OCI-M2 (cell line): ENCODE results near the gene C19orf25.
"Not testable (repeated sequence)": the region's sequence is repeated elsewhere in the genome, so short reads cannot be mapped to it uniquely, and the experiment has no call there.

Experiments
- DNase-seq: peaks from one replicate; lab custom pipeline; 2025; ENCODE audit not compliant: unreplicated experiment; lab: John Stamatoyannopoulos, UW

Gene C19orf25

DNA sequence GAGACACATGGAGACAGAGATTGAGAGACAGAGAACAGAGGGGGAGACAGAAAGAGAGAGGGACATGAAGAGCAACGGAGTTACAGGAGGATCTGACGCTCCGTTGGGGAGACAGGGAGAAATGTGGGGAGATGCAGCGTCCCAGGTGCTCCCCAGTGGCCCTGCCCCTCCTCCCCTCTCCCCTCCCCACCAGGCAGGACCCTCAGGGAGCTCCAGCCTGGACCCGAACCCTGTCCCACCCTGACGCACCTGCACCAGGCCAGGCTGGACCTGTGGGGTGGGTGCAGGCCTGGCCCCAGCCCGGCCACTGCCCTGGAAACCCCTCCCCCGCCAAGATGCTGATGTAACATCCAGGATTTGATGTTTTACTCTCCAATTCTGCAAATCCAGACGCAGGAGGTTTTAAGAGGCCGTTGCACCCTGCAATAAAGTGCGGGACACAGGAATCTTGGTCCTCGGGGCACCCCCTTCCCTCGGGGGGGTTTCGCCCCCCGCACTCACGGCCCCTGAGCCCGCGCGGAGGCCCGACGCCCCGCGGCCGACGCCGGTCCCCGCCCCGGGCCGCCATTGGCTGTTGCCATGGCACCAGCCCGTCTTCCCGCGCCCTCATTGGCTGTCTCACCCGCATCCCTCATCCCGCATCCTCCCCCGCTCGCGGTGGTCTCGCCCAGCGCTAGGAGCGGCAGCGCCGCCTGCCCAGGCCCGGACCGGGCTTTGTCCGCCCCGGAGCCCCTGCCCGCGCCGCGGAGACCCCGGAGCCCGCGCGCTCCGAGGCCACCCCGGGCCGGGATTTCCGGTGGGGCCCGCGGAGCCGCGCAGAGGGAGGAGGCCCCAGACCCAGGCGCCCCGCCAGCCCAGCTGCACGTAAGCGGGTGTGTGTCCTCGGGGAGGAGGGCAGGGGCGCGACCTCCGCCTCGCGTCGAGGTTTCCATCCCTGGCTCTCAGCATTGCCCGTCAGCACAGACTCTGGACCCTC, 29.3 kb downstream of the C19orf25 start, which contains the start of gene APC2:
APC2 (plus strand) TSS at position 655 of the 976 bp plus-strand sequence. CDS start 2,881 bp downstream, outside the sequence.
- no peak for DNase-seq

DNA sequence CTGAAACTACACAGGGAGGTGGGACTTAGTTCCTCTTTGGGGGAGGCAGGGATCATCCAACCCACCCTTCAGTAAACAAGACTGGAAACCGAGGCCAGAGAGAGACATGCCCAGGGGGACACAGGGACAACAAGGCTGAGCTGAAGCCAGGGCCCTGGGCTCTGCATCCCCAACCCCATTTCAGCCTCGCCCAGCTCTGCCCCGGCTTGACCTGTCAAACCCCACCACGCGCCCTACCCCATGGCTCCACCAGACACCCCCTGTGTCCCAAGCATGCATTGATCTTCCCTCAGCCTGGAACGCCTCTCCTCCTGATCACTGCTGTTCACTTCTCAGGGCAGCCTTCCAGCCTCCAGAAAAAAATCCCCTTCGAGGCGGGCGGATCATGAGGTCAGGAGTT, 31.1 kb downstream of the C19orf25 start:
- no peak for DNase-seq

DNA sequence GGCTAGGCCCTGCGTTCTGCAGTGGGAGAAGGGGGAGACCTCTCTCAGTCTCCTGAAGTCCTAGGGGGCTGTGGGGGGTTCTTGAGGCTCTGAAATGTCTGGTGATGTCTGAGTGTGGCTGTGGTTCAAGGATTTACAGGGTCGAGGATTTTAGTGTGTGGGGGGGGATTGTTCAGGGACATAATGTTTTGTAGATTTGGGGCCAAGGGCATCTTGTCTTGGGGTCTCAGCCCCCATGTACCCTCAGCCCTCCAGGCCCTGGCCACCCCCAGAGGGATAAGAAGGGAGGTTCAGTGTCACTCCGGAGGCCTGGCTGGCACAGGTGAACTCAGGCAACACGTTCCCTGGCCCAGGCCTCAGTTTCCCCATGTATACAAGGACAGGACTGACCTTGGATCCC, 31.5 kb downstream of the C19orf25 start:
- DNase-seq: no peak

DNA sequence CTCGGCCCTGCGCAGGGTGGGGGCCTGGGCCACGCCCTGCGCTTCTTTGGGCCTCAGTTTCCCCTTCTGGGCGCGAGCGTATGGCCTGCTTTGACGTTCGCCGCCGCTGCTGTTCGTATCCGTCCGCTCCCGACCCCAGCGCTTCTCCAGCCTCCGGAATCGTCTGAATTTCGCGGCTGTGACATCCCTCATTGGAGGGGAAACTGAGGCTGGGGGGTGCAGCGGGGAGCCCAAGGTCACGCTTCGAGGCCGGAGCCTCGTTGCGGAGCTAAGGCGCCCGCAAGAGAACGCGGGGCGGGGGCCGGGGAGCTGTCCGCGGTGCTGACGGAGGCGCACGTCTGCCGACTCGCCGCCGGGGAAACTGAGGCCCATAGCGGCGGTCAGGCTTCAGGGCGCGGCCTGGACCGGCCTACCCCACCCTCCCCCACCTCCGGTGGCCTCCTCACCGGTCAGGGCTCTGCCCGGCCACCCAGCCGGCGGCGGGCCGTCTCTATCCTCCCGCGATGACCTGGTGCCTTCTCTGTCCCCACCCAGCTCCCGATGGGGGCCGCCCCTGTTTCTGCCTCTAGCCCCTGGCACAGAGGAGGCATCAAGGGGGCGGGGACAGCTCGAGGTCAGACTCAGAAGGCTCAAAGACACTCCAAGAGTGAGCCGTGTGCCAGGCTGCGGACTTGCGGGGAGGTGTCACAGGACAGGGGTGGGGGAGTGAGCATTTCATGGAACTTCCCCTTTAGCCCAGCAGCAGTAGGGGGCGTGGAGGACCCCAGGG, 32.1 kb downstream of the C19orf25 start:
- DNase-seq: no peak

DNA sequence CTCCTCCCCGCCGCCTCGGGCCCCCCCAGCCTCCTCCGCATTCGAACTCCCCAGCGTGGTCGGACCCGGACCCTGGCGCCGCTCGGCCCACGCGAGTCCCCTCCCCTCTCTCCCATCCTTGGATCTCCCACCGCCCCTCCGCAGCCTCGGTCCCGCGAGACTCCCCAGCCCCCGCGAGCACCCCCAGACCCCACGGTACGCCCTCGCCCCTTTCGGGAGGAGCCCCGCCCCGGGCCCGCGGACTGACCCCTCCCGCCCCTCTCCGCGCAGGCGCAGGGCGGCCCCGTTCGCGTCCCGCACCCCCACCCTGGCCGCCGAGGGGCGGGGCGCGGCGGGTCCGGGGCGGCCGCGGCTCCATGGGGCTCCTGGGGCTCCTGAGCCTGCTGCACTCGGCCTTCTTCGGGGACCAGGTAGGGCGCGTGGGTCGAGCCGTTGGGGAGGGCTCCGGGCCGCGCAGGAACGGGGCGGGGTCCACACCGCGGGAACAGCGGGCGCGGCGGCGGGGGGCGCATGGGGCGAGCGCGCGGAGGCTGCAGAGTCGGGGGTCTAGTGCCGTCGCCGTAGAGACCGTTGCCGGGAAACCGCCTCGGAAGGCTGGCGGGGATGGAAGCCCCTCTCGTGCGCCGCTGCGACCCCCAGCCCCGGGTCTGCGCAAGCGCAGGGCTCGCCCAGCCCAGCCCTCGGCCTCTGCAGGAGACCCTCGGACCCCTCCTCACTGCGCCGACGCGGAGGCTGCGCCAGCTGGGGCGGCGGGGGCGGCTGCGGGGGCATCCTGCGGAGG, 32.9 kb downstream of the C19orf25 start:
- DNase-seq: no peak

DNA sequence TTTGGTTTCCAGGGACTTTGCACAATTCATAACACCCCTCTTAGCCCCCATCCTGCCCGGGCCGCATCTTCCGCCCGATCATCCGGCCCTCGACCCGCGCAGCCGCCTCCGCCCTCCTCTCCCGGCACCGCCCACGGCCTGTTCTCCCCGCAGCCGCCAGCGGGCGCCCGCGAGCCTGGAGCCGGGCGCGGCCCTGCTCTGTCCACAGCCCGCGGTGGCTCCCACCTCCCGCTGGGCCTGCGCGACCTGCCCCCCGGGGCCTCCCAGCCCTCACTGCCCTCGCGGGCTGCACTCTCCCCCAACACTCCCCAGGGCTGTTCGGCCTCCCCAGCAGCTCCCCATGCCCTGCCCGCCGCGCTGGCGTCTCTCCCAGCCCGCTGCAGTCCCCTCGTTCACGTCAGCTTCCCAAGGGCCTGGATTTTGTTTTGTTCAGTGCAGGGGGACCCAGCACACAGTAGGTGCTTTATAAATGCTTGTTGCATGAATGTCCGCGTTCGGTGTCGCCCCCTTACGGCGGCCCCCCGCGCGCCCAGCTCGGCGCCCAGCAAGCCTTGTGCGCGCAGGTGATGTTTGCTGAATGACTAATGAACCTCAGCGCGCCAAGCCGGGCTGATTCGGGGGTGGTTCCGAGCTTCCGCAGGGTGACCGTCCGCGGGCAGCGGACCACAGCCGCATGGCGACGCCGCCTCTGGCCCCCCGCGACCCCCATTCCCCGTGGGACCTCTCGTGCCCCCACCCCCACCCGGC, 33.7 kb downstream of the C19orf25 start:
- DNase-seq: no peak

DNA sequence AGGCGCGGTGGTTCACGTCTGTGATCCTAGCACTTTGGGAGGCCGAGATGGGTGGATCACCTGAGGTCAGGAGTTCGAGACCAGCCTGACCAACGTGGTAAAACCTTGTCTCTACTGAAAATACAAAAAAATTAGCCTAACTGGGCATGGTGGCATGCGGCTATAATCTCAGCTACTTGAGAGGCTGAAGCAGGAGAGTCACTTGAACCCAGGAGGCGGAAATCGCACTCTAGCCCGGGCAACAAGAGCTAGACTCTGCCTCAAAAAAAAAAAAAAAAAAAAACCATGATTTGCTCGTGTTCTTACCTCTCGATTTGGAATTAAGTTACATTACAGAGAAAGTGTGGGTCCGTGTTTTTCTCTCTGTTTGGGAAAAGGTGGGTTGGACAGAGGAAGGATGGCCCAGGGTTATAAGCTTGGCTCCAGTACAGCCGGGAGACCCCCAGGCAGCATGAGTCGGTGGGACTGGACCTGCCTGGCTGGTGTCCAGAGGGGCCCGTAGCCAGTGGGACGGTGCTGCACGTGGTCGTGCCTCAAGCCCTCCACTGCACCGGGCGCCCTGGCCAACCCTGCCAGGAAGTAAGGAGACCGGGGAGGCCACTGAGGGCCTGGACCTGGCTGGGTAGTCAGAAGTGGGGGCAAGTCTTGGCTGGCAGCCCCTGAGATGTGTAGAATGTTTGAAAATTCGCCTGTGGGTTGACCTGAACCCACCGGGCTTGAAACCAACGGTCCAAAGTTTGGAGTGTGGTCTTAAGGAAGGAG, 37.2 kb downstream of the C19orf25 start:
- no peak for DNase-seq

DNA sequence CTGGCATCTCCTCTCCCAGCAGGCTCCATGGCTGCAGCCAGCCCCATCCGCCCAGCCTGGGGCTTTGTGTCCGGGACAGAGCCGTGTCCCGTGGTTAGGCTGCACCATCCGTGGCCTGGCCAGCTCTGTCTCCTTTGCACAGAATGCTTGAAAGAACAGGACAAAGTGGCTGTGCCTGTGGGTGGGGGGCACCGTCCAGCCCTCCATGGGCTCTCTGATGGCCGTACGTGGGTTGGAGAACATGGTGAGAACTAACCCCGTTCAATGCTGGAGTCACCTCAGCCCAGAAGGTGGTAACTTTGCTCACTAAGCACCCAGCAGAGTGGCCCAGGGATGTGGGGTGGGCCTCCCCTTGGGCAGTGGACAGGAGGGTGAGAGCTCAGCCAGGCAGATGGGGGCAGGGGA, 38.0 kb downstream of the C19orf25 start:
- DNase-seq: no peak

DNA sequence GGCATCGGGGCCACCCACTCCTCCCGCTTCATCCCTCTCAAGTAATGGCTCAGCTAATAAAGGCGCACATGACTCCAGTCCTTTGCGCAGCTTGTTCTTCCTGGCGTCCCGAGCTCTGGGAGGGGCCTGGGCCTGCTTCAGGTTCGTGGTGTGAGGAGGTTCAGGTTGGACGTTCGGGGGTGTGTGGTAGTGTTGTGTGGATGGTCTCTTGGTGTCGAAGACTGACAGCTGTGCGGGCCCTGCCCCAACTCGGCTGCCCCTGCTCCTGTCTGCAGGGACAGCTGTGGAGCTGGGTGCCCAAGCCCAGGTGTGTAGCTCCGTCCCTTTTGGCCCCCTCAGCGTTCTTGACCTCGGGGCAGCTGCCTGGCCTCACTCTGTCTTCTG, 38.6 kb downstream of the C19orf25 start:
- no peak for DNase-seq

DNA sequence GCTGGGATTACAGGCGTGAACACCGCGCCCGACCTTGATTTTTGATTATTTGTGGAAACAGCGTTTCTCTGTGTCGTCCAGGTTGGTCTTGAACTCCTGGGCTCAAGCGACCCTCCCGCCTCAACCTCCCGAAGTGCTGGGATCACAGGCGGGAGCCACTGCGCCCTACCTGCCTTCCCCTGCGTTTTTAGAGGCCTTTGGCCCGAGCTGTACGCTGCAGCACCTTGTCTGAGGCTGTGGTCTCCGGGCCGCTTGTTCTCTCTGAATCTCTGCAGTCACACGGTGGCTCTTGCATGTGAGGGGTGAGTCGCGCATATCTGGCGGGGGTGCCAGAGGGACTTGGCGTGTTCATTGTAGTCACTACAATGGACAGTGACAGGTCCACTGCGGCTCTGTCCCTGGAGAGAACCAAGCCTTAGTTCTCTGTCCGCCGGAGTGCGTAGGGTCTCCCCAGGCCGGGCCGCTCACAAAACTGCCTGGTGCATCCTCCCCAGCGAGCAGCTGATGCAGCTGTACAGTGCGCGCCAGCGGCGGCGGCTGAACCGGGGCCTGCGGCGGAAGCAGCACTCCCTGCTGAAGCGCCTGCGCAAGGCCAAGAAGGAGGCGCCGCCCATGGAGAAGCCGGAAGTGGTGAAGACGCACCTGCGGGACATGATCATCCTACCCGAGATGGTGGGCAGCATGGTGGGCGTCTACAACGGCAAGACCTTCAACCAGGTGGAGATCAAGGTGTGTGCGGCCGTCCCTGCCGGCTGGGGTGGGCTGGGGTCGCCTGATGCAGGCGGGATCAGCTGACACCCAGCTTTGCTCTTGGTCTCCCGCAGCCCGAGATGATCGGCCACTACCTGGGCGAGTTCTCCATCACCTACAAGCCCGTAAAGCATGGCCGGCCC, 39.2 kb downstream of the C19orf25 start:
- not testable (repeated sequence) for DNase-seq

DNA sequence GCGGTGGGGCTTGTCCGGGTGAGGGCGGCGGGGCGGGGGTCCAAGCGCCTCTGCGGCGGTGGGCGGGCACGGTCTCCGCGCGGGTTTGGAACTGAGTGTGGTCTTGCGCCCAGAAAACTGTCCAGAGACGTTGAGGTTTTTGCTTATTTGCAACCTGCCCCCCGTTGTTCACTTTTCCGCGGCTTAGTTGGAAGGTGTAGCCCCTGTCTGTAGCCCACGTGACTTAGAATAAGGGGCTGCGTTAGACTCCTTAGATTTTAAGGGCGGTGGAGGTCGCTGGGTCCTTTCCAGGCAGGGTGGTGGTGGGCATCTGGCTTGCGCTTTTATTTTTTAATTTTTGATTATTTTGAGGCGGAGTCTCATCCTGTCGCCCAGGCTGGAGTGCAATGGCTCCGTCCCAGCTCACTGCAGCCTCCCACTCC, 40.1 kb downstream of the C19orf25 start:
- DNase-seq: no peak

DNA sequence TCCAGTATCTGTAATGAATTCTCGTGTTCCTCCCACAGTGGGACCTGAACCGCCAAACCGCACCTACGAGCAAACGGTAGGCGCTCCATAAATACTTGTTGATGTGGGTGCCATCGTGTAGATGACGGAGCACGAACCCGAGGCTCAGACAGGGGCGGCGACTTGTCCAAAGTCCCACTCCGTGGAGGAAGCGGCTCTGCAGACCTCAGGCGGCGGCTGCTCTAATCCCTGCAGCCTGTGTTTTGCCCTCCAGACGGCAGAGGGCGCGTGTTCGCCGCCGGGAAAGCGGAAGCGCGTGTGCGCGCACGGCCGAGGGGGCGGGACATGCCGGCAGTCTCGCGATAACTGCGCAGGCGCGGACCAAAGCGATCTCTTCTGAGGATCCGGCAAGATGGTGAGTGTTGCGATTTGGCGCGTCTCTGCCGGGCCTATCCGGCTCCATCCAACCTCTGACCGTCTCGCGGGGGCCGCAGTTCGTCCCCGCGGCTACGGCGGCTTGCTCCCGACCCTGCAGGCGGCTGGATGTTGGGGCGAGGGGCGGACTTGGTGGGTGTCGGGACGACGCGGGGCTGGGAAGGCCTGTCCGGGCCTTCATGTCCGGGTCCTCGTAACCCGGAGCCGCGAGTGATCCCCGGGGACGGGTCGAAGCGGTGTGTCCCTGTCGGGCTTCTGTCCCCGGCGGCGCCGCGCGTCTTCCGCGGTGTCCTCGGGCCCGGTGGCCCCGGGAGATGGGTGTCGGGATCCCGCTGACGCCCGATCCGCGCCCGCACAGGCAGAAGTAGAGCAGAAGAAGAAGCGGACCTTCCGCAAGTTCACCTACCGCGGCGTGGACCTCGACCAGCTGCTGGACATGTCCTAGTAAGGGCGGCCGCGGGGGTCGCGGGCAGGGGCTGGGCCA, 40.7 kb downstream of the C19orf25 start, which contains the start of gene RPS15:
RPS15 (plus strand) TSS at position 362 of the 898 bp plus-strand sequence; CDS start at position 392, 30 bp downstream.
- DNase-seq: no peak

DNA sequence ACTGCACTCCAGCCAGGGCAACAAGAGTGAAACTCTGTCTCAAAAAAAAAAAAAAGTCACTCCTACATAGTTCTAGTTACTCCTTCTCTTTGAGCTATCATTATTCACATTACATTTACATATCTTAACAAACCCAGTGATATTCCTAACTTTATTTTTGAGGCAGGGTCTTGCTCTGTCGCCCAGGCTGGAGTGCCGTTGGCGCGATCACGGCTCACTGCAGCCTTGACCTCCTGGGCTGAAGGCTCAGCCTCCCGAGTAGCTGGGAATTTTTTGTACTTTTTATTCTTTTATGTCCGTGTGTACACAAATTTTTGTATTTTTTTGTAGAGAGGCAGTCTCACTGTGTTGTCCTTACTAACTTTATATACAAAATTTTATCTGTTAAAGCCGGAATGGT, 41.4 kb downstream of the C19orf25 start:
- DNase-seq: no peak

DNA sequence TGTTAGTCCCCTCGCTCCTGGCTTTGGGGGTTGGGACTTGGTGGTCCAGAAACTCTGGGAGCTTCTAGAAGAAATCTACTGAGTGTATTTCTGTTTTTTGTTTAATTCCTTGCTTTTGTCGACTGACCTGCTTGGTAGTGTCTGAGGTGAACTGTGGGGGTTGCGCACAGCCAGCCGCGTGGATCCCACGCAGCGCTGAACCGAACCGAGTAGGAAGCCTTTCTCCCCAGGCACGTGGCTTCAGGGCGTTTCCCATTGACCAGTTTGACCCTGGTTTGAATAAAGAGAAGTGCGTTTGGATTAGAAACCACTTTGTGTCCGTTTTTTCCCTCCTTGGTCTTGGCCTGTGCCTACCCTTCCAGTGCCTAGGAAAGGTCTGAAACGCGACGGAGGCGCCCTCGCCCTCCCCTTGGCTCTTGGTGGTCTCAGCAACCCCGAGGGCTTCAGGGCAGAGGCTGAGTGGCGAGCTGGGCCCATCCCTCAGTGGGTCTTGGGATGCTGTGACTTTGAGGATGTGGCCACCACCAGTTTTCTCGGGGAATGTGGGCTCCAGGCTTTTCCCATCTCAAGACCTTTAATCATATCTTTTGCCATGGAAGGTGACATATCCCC, 43.5 kb downstream of the C19orf25 start:
- DNase-seq: no peak

DNA sequence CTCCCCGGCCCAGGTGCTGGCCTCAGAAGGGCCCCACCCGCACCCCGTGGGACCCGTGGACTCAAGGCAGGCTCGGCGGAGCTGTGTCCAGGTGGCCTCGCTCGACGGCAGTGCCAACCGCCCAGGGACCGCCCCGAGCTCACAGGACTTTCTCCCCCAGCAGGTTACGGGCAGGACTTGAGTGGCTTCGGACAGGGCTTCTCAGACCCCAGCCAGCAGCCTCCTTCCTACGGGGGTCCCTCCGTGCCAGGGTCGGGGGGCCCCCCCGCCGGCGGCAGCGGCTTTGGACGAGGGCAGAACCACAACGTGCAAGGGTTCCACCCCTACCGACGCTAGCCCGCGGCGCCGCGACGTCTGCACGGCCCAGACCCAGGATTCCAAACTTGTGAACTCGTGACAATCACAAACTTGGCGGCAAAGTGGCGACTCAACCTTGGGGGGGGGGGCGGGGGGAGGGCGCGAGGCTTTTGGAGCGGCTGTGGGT, 44.4 kb downstream of the C19orf25 start:
- DNase-seq: no peak

DNA sequence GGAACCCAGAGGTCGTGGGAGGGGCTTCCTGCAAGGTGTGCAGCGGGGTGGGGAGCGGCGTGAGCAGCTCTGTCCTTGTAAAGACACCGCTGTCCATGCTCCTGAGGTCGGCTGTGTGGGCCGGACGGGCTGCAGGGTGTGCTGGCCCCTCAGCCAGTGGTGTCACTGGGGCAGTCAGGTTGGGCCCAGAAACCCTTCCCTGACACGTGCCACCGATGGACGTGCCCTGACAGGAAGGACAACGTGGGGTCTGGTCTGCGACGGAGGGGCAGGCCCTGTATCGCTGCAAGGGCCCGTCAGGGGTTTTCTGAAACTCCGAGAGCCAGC, 45.0 kb downstream of the C19orf25 start:
- no peak for DNase-seq
